GM21515 (cell line): Measurements from ENCODE around the gene HS3ST3A1.

Experiments used
- ATAC-seq: cut with Tn5 transposase; IDR thresholded peaks from one replicate; pipeline ENCODE4 v1.9.1; 2021; ENCODE audit not compliant: unreplicated experiment

Gene HS3ST3A1

DNA sequence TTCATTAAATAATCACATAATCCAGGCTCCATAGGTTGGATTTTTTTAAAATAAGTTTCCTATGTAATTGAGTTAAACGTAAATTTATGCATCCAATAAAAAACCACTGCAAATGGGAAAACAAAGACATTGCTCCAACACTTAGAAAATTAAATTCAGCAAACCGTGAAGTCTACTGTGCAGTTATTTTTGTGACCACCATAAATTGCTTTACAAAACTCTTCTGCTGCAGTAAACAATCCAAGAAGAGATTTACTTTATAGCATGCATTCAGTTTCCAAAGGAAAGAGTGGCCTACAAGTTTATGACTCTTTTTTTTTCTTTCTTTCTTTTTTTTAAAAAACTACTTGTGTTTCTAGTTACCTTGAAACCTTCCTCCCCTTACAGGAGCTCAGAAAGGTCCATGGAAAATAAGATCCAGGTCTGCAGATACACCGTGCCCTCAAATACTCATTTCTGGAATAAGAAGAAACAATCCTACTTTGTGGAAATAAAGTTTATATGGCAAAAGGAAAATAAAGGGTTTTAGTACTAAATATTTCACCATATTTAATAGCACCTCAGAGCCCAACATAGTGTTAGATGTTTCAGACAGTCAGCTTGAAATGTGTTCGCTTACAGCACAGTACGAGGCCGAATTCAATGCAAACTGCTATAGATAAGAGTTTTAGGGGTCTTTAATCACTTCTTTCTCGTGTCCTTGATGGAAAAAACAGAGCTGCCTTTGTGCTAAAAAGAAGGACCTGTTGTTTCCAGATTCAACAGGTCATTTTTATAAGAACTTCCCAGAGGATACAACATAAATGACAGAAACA is 3.2 kb downstream of the HS3ST3A1 start:
- no peak for ATAC-seq

DNA sequence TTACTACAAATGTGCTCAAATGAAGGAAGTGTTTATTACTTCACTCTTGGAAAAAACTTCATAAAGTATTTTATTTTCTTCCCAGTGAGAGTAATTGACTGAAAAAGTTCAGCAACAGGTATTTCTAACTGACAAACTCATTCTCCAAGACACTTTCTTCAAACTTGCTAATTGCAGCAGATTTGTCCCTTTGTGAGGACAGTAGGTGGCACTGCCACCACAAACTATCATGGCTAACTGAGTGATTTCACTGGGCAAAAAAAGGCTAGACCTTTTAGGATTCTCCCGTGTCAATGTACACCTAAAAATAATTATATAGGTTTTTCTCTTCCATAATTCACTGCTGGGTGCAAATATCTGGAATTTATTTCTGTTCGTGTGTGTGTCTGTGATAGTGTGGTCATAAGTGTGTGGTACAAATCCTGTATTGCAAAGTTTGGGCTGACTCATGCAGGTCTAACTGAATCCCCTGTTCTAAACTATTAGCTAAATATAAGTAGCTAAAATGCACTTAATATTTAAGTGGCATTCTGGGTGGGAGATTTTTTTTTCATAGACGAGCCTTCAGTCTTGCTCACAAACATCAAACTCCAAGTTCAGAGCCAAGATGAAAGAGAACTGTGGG is 3.9 kb downstream of the HS3ST3A1 start:
- ATAC-seq = no peak

- no peak for ATAC-seq
These were observed 5.3 kb downstream of the HS3ST3A1 start for GRCh38 chr17:13596241-13596923.

DNA sequence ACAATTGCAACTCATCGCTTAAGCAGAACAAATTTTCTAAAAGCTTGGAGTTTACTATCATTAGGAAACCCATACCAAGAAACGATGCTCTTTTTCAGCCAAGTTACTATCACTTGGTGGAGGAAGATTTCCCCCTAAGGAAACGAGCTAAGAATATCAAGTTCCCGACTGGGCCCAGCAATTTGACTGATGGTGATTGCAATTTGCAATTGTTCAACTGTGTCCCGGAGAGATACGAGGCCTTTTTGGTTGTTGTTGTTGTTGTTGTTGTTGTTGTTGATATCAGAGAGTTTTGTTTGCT is 6.2 kb downstream of the HS3ST3A1 start:
- no peak for ATAC-seq

- ATAC-seq = no peak
These were observed 6.7 kb downstream of the HS3ST3A1 start for GRCh38 chr17:13594762-13595598.

DNA sequence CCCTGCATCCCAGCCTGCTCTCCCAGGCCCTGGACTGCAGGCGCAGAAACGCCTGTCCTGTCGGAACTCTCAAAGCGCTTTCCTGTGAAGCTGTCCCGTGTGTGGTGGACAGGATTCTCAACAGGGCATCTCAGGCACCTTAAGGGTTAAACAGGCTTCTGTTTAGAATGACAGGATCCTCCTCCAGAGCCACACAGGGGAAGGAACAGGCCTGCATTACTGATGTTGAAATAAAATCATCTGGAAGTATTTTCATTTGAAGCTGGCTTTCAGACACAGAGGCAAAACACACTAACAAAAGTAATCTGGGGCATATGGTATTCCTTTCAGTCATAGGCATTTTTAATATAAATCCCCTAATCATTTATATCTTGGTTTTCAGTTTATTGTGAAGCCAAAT is 7.4 kb downstream of the HS3ST3A1 start:
- ATAC-seq = no peak

DNA sequence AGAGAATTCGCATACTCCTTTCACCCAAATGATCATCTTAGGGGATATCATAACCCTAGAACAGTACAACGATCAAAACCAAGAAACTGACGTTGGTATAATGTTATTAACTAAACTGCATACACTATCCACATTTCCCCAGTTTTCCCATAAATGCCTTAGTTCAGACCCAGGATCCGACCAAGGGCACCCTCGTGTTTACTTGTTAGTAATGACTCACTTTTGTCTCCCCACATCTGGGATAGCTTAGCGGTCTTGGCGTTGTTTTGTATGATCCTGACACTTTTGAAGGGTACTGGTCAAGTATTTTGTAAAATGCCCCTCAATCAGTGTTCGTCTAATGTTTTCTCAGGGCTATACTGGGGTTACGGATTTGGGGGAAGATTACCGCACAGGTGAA is 8.0 kb downstream of the HS3ST3A1 start:
- ATAC-seq = no peak

DNA sequence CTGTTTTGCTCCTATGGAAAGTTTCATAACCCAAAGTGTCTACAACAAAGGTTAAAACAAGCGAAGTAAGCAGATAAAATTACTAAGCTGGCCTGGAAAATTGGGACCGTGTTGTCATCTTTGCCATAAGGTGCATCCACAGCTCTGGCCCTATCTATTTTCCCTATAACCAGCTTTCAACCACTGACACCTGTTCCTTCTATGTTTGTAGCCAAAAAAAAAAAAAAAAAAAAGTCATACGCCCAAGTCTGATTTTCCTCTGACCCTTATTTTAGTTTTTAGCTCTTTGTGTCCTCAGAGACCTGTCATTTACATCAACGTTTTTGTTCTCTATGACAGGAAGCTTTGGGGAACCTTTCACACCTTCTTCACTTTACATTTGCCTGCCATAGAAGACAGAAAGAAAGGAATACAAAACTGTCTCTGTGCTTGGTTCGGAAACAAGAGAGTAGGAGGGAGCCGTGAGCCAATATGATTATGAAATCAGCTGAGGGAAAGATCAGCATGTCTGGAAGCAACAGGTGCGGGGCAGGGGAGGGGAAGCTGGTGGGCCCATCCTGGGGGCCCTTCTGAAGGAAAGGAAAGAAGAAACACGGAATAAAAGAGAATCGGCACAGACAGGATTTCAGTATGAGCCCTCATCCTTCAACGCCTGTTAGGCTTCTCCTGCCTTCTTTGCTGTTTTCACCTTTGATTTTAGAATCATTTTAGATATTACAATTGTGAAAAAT is 8.5 kb downstream of the HS3ST3A1 start:
- no peak for ATAC-seq

GRCh38 chr17:13592427-13592826 is 9.3 kb downstream of the HS3ST3A1 start:
- no peak for ATAC-seq

DNA sequence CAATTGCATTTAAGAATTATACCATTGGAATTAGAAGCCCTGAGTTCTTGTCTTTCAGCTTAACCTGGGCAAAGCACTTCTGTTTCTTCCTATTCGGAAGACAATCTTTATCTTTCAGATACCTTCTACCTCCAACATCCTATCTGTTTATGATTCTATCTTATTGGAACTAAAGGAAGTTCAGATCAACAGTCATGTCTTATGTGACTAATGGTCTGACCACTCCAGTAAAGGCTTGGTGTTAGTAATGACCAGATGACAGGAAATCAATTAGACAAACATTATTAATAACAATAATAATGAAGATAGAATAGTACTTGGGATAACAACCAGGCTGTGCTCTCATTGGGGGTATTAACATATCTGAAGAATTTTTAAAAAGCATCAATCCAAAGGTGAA is 11.3 kb downstream of the HS3ST3A1 start:
- ATAC-seq = no peak

GRCh38 chr17:13589658-13590057 is 12.1 kb downstream of the HS3ST3A1 start:
- ATAC-seq = no peak

DNA sequence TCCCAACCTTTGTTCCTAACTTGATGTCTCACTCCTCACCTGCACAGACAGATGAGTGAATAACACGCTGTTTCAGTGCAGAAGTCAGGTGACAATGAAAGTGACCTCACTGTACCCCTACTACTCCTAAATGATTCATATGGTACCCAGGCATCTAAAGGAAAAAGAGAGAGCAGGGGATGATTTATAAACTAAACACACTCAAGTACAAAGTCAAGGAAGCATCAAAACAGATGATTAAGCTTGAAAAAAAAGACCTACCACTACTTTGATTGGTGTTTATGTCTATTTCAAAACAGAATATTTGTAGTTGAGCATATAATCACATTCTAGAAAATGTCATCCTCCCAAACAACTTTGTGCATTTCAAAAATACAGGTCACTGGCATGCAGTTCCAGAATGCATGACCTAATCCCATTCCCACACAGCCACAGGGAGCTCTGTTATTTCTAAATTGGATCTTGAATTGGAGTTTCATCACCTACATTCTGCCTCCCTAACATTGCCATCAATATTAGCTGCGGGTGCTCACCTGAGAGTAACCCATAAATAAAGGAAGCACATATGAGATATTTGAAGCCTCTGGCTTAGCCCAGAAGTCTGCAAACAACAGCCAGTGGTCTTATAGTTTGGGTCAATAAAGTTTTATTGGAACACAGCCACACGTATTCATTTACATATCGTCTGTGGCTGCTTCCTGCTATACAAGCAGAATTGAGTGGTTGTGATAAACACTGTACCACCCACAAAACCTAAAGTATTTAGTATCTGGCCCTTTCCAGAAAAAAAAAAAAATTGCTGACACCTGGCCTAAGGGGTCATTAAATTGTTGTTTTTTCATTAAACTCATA is 14.0 kb downstream of the HS3ST3A1 start:
- ATAC-seq = no peak

DNA sequence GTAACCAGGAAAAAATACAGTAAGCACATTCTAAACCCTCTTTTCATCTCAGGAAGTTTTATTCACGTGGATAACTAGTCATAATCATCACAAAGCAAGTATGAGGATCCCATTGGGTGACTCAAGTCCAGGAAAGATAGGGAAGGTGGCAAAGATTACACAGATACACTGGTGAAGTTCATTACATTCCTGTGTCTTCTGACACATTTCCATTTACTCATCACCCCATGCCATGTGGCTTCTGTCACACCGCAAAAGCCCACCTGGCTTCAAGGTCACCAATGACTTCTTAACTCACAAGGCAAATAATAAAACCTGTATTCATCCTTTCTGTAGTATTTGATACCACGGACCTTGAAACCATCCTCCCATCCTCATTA is 17.0 kb downstream of the HS3ST3A1 start:
- ATAC-seq = no peak

GRCh38 chr17:13583996-13584700 is 17.6 kb downstream of the HS3ST3A1 start:
- no peak for ATAC-seq

DNA sequence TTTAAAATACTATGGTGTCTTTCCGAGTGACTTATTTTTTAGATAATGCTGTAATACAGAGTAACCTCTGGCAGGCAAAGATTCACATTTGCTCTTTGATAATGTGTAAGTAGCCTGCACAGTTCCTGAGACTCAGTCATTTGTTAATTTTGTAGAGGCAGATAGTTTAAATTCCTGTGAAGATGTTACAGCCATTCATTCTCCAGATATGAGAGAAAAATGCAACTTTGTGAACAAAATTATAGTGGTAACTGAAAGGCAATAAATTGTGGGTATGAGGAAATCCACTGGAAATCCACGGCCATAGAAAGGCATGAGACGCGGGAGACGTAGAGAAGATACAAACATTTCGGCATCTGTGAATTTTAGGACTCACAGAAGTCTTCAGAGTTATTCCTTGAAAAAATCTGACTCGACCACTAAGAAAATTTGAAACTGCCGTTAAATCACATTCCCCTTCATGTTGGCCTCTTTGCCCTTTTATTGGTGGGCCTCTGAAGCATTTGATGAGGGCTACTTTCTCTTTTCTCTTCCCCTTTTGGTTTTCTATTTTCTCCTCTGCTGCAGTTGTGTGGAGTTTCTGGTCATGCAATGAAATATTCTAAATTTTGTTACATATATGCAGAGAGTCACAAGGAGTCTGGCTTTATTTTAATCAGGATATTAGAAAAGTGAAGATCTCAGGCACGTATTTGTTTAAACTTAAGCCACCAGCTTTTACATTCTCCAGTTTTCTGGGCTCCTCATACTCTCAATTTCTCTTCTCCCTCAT is 18.8 kb downstream of the HS3ST3A1 start:
- no peak for ATAC-seq

- ATAC-seq = no peak
These were observed 19.8 kb downstream of the HS3ST3A1 start for GRCh38 chr17:13581925-13582324.

GRCh38 chr17:13580790-13581189 is 20.9 kb downstream of the HS3ST3A1 start:
- no peak for ATAC-seq
